ENCODE measurements around the gene NEGR1.

GRCh38 chr1:71593523-71593922 lies 688.8 kb downstream of the NEGR1 start:
- no peak for TF ChIP-seq TAF1 (IDR thresholded peaks at IDR 0.05; ENCODE audit: low read depth)
- peak; percentile 18 for TF ChIP-seq CTCF (IDR thresholded peaks at IDR 0.05; ENCODE audit: poor library complexity, severe bottlenecking)
